Measurements from ENCODE around the gene TMEM161A.

The TMEM161A gene

GRCh38 chr19:19096641-19097627 lies 41.3 kb downstream of the TMEM161A start:
- DNase-seq = no peak

GRCh38 chr19:19095691-19096090 lies 42.6 kb downstream of the TMEM161A start:
- no peak for DNase-seq

DNA sequence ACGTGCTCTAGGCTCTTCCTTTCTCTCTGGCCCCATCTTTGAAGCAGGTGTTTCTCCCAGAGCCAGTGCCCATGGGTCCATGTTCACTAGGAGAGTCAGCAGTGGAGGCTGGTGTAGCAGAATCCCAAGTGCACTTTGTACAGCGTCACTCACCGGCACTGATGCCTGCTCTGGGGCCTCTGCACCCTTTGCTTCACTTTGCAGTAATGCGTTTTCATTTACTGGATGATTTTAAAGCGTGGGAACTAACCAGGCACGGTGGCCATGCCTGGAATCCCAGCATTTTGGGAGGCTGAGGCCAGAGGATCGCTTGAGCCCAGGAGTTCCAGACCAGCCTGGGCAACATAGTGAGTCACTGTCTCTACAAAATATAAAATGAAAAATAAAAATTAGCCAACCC lies 43.8 kb downstream of the TMEM161A start:
- DNase-seq = no peak

GRCh38 chr19:19087676-19088075 lies 50.6 kb downstream of the TMEM161A start:
- DNase-seq = no peak

- no peak for DNase-seq
Measured at GRCh38 chr19:19083413-19084178, 54.7 kb downstream of the TMEM161A start.

GRCh38 chr19:19081642-19082151 lies 56.6 kb downstream of the TMEM161A start:
- no peak for DNase-seq

DNA sequence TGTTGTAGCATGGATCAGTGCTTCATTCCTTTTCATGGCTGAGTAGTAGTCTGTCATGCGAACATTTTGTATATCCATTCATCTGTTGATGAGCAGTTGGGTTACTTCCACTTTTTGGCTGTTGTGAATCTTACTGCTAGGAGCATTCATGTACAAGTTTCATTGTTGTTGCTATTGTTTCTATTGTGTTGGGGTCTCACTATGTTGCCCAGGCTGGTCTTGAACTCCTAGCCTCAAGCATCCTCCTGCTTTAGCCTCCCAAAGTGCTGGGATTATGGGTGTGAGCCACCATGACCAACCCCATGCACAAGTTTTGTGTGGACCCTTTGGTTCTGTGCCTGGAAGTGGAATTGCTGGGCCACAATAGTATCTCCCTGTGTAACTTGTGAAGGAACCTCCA lies 58.7 kb downstream of the TMEM161A start:
- DNase-seq = no peak

DNA sequence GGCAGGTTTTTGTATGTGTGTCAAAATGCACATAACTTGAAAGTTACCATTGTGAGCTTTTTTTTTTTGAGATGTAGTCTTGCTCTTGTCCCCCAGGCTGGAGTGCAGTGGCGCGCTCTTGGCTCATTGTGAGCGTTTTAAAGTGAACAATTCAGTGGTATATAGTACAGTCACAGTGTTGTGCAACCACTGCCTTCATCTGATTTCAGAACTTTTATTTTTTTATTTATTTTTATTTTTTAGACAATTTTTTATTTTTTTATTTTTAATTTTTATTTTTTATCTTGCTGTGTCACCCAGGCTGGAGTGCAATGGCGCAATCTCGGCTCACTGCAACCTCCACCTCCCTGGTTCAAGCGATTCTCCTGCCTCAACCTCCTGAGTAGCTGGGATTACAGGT lies 59.5 kb downstream of the TMEM161A start:
- no peak for DNase-seq

DNA sequence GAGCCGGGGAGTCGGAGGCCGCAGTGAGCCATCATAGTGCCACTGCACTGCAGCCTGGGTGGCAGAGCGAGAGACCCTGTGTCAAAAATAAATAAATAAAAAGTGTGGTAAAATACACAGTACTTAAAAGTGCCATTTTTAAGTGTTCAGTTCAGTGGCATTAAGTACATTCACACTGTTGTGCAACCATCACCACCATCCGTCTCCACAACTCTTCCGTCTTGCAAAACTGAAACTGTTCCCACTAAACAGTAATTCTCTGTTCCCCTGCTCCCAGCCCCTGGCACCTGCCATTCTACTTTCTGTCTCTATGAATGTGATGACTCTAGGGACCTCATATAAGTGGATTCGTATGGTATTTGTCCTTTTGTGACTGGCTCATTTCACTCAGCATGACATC lies 61.2 kb downstream of the TMEM161A start:
- no peak for DNase-seq

GRCh38 chr19:19076476-19076875 lies 61.8 kb downstream of the TMEM161A start:
- DNase-seq = no peak

DNA sequence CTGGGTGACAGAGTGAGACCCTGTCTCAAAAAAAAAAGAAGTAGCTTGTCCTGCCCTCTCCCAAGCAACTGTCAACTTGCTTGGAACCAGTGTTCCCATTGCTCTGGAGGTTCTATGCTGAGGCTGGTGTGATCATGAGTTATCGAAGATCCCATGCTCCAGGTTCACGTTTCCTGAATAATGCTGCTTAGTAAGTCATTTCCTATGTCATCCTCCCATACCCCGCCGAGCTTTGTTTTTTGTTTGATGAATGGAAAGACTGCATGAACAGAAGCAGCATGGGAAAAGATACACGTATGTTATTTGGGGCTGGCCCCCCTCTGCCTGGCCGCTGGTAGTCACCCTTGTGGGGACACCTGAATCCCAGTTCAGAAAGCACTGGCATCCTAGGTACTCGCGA lies 63.2 kb downstream of the TMEM161A start:
- DNase-seq = no peak

DNA sequence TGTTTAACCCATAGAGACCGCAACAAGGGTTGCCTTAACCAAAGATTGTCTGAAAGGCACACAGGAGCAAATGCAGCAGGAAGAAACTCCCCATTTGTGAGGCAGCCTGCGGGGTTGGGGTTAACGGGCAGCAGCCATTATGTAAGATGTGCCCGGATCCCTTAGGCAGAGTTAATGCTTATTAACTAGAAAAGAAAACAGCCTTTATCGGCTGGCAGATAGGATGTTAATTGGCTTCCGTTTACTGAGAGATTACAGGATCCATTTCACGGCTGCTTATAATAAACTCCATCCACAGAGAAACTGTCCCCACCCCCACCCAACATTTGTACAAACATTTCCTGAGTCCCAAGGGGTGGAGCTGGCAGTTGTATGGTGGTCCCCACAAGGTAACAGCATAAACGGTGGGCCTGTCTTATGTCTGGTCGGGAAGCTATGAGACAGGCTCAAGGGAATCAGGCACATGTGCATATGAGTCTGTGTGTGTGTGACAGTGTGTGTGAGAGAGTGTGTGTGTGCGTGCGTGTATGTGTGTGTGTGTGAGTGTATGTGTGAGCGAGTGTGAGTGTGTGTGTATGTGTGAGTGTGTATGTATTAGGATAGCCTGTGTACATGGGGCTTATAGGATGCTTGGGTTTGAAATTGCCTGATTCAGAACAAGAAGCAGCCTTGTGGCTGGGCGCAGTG lies 63.9 kb downstream of the TMEM161A start:
- no peak for DNase-seq

GRCh38 chr19:19071897-19072296 lies 66.4 kb downstream of the TMEM161A start:
- no peak for DNase-seq

All from kidney glomerular epithelial cell (primary cell).